GM11168 (cell line): Measurements from ENCODE around the gene CPS1.

Source experiments
- in situ Hi-C: fragments of 300-500 bp; cut with MboI; formaldehyde crosslinking; loops from one replicate; pipeline ENCODE4 v1.12.0; 2022; ENCODE audit warnings: low sequenced_read_pairs; ENCODE audit not compliant: unreplicated experiment

Gene CPS1

GRCh38 chr2:210598219-210598618 is 41.8 kb downstream of the CPS1 start:
- in situ Hi-C loops = no loop called here

DNA sequence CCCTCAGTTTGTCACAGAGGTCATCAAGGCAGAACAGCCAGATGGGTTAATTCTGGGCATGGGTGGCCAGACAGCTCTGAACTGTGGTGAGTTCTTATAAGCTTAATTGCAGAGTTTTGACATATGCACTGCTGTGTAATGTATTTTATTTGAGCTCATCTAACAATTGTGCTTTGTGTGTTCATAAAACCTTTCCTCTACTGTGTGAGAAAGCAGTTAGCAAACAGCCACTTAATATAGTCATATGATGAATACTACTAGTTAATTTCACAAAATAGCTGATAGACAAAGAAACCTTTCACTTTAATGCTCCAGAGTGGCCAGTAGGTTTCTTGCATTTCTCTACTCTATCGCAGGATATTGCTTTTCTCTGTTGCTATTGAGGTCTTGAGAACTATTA is 43.1 kb downstream of the CPS1 start:
- in situ Hi-C loops = no loop called here

DNA sequence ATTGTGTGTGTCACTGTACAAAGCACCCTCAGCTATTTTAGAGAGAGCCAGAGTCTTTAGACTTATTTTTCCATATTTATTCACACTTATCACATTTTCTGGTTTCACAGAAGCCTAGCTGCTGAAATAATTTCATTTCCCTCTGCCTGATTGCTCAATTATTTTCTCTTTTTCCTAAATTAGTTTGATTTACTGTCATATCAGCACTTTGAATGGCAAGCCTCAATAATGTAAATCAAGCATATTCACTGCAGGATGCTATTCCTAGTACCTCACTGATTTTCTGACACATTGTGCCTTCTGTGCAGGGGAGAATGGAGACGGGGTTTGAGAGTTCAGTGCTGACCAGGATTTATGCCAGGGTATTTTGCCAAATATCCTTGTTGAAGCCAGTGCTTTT is 48.3 kb downstream of the CPS1 start:
- in situ Hi-C loops = no loop called here

GRCh38 chr2:210606001-210606400 is 49.6 kb downstream of the CPS1 start:
- in situ Hi-C loops = no loop called here

DNA sequence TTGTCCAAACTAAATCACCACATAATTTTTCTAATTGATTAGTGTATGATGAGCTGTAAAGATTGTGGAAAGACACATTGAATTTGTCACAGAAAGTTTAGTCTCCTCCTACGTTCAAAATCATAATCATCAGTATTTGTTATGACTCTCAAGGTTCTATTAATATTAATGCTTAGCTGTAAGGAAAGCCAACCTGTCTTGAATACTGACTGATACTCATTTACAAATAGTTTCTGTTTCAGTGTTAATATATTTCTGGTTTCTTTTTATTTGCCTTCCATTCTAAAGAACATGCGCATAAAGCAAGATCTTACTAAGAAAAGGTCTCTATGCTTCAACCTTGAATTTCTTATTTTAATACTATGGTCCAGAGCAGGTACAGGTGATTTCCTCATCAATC is 55.1 kb downstream of the CPS1 start:
- in situ Hi-C loops = no loop called here

GRCh38 chr2:210616074-210616473 is 59.7 kb downstream of the CPS1 start:
- in situ Hi-C loops = no loop called here

DNA sequence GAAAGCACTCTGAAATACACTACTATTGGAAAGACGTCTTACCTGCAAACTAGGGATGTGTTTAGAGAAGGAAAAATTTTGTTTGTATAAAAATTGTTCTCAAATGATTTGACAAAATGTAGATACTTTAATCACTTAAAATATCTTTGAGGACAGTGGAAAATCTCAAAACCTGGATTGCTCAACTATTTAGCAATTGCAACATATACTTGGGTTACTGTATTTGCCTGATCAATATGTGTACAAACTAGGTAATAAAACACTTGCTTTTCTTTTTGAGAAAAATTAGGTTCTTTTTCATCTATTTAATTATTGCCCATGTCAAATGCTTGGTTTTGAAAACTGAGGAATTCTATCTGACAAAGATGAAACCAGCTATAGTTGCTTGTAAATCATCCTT is 60.9 kb downstream of the CPS1 start:
- in situ Hi-C loops = no loop called here

DNA sequence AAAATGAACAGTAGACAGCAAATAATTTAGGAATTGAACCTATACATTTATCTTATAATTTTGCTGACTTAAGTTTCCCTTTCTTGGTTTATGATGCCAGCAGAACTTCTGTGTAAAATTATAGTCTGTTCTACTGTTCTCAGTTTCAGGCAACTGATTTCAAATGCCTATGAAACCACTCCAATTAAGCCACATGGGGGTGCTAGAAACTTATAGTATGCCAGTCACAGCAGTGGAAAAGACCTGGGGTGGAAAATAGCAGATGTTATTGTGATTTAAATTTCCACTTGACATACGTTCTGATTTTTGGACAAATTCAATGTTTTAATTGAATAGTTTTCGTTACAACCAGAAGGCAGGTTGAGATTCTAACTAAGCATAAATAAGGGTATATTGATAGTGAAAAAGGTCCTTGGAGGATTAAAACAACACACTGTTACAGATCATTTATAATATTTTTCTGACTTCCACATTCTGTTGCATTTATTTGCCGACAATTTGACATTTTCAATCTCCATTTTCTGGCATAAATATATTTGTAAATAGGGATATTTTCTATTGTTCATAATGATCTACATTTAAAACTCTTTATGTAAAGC is 61.4 kb downstream of the CPS1 start:
- in situ Hi-C loops = no loop called here

- in situ Hi-C loops = no loop called here
These were observed 64.1 kb downstream of the CPS1 start for GRCh38 chr2:210620456-210620855.

- in situ Hi-C loops = no loop called here
These were observed 67.1 kb downstream of the CPS1 start for GRCh38 chr2:210623506-210623905.

DNA sequence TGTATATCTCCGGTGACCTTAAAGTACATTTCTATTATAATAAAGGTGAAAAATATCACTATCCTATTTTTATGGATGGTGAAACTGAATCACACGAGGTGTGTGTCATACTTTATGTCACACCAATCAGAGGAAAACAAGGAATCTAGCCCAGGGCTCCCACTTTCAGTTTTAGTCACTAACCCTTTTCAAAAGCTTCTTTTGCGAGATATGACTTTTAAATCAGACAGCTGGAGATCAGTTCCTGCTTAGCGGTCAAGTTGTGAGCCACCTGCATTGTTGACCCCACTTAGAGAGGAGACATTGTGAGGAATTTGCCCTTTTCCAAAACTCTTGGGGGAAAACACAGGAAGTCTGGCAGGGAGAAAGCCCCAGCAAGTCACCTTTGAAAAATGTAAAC is 70.5 kb downstream of the CPS1 start:
- in situ Hi-C loops = no loop called here

DNA sequence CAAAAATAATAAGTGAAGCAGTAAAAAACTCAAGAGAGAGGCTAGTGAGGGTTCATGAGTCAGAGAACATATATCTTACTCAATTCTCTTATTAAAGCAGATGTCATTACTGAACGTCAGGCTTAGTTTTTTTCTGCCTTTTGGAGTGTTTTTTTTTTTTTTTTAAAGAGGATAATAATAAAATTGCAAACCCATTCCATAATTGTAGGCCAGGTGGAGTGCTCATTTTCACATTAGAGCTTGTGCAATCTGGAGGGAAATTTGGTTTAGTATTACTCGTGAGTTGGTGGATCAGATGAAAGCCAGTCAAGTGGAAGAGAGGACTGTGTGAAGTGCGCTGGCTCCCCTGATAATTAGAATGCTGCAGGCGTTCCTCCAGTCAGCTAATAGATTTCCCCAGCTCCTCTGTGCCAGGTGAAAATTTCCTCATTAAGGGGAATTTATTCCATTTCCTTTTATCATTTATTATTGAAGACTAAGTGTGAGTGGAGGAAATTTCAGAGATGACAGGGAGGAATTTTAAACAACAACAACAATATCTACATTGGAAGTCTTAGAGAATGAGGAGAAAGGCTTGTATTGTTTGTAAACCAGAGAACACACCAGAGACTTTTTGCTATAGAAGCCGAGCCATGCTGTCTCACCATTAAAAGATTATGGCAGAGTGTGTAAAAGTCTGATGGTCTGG is 74.6 kb downstream of the CPS1 start:
- in situ Hi-C loops = no loop called here

DNA sequence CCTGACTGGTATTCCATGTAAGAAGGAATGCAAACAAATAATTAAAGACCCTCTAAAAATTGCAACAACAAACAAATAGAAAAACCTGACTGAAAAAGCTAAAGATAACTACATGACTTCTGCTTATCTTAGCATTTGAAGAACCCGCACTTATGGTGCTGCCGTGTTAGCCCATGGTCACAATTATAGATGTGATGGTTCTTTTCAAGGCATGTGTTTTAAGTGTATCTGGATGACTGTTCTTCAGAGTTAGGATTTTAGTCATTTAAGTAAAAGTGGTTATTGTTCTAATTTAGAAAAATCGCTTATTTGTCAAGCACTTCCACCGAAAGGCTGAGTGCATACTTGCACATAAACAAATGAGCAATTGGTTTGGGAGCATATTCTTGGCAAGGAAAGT is 77.3 kb downstream of the CPS1 start:
- in situ Hi-C loops = no loop called here

DNA sequence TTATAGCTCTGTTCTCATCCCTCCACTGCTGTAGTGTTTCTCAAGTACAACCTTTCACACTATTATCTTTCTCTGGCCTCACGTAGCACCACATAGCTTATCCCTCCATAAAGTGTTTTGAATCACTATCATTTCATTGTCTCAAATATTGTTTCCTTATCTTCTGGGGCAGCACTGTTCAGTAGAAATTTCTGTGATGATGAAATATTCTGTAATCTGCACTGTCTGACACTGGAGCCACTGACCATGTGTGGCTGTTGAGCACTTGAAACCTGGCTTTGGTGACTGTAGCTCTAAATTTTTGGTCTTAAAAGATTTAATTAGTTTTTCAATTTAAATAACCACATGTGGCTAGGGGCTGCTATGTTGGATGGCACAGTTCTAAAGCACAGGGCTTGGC is 78.9 kb downstream of the CPS1 start:
- in situ Hi-C loops = no loop called here

GRCh38 chr2:210642333-210642732 is 85.9 kb downstream of the CPS1 start:
- in situ Hi-C loops = no loop called here

DNA sequence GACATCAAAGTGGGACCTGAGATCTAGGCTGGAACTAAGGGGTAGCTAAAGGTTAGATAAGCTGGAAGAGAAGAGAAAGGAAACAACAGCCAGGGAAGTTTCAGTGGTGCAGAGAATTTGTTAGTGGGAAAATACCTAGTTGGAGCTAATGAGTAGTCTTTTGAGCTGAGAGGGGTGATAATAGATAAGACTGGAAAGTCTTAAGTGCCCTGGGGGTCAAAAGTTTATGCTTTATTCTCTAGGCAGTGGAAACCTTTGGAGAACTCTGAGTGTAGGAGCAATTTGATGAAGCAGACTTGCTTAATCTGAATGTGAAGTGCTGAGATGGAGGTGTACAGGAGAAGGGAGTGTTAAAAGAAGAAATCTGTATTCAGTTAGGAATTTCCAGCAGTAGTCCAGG is 90.8 kb downstream of the CPS1 start:
- in situ Hi-C loops = no loop called here

- in situ Hi-C loops = no loop called here
These were observed 97.7 kb downstream of the CPS1 start for GRCh38 chr2:210654091-210654490.

GRCh38 chr2:210655229-210655975 is 99.0 kb downstream of the CPS1 start:
- in situ Hi-C loops = no loop called here

- in situ Hi-C loops = no loop called here
These were observed 101.5 kb downstream of the CPS1 start for GRCh38 chr2:210657874-210658273.

- in situ Hi-C loops = no loop called here
These were observed 104.4 kb downstream of the CPS1 start for GRCh38 chr2:210660751-210661150.

GRCh38 chr2:210662560-210662959 is 106.2 kb downstream of the CPS1 start:
- in situ Hi-C loops = no loop called here

- in situ Hi-C loops = no loop called here
These were observed 107.3 kb downstream of the CPS1 start for GRCh38 chr2:210663631-210664089.
